Subcutaneous abdominal adipose tissue (tissue), 5 donors: ENCODE data around the gene TPRG1.

ENCODE experiments used
- H3K27ac ChIP-seq: one replicate; pipeline ENCODE4 v1.7.0; 2013; ENCODE audit warnings: low read depth, mild to moderate bottlenecking, inconsistent platforms, low read length, moderate library complexity
- H3K27me3 ChIP-seq, 5 donors: one replicate each; pipeline ENCODE4 v1.7.0; 2013; ENCODE audit warnings: low read length in 5 of 5, inconsistent platforms in 1 of 5; ENCODE audit not compliant: control insufficient read depth in 5 of 5, insufficient read depth in 4 of 5
- H3K36me3 ChIP-seq, 5 donors: one replicate each; pipeline ENCODE4 v1.7.0; 2013; ENCODE audit warnings: low read length in 5 of 5; ENCODE audit not compliant: control insufficient read depth in 5 of 5, insufficient read depth in 5 of 5
- H3K4me1 ChIP-seq, 5 donors: one replicate each; pipeline ENCODE4 v1.7.0; 2013; ENCODE audit warnings: low read length in 5 of 5, mild to moderate bottlenecking in 3 of 5, moderate library complexity in 1 of 5; ENCODE audit not compliant: control insufficient read depth in 5 of 5, insufficient read depth in 5 of 5
- H3K4me3 ChIP-seq, 5 donors: one replicate each; pipeline ENCODE4 v1.7.0; 2013; ENCODE audit warnings: low read length in 5 of 5, low read depth in 1 of 5
- H3K9ac ChIP-seq, 5 donors: one replicate each; pipeline ENCODE4 v1.7.0; 2013; ENCODE audit warnings: low read length in 5 of 5, mild to moderate bottlenecking in 4 of 5, moderate library complexity in 3 of 5
- H3K9me3 ChIP-seq, 5 donors: one replicate each; pipeline ENCODE4 v1.7.0; 2013; ENCODE audit warnings: low read length in 5 of 5; ENCODE audit not compliant: control insufficient read depth in 5 of 5
- donor health status: healthy.
- donor health status: healthy.
- donor health status: healthy.
- donor health status: healthy.
- donor health status: healthy.

Gene TPRG1

GRCh38 chr3:189286916-189287315 lies 115.1 kb downstream of the TPRG1 start:
- no peak overlapping the region for H3K9ac ChIP-seq
- H3K4me3 ChIP-seq: no peak overlapping the region
- no peaks in the 10 kb centered on the region for H3K9me3 ChIP-seq
- peaks cover 0 to 4% (median 0%) of the 10 kb centered on the region in 5 donors for H3K36me3 ChIP-seq
- no peaks in the 10 kb centered on the region for H3K4me1 ChIP-seq
- H3K27ac ChIP-seq: no peak overlapping the region
- no peaks in the 10 kb centered on the region for H3K27me3 ChIP-seq

GRCh38 chr3:189288348-189289235 lies 116.8 kb downstream of the TPRG1 start:
- Histone ChIP-seq H3K4me1 (no peaks in the 10 kb centered on the region), H3K27me3 (no peaks in the 10 kb centered on the region), H3K36me3 (peaks cover 0 to 4% (median 0%) of the 10 kb centered on the region in 5 donors), H3K4me3 (no peak overlapping the region), H3K27ac (no peak overlapping the region), H3K9me3 (no peaks in the 10 kb centered on the region), H3K9ac (no peak overlapping the region)

- no peaks in the 10 kb centered on the region for H3K27me3 ChIP-seq
Measured at GRCh38 chr3:189289251-189289650, 117.5 kb downstream of the TPRG1 start.

GRCh38 chr3:189292667-189293484 lies 121.1 kb downstream of the TPRG1 start:
- Histone ChIP-seq H3K4me1 (no peaks in the 10 kb centered on the region), H3K27me3 (no peaks in the 10 kb centered on the region), H3K27ac (no peak overlapping the region), H3K9me3 (no peaks in the 10 kb centered on the region), H3K4me3 (no peak overlapping the region), H3K9ac (no peak overlapping the region), H3K36me3 (peaks cover 0 to 3% (median 0%) of the 10 kb centered on the region in 5 donors)

More at GRCh38 chr3:189289251-189289650, 117.5 kb downstream of the TPRG1 start:
- Histone ChIP-seq H3K27ac (no peak overlapping the region), H3K4me3 (no peak overlapping the region), H3K36me3 (peaks cover 0 to 4% (median 0%) of the 10 kb centered on the region in 5 donors), H3K9me3 (no peaks in the 10 kb centered on the region), H3K4me1 (no peaks in the 10 kb centered on the region), H3K9ac (no peak overlapping the region)

GRCh38 chr3:189294649-189295048 lies 122.9 kb downstream of the TPRG1 start:
- H3K27me3 ChIP-seq: no peaks in the 10 kb centered on the region
- H3K4me3 ChIP-seq: no peak overlapping the region
- no peak overlapping the region for H3K27ac ChIP-seq

GRCh38 chr3:189295089-189295488 lies 123.3 kb downstream of the TPRG1 start:
- Histone ChIP-seq H3K36me3 (peaks cover 0 to 4% (median 3%) of the 10 kb centered on the region in 5 donors), H3K27me3 (no peaks in the 10 kb centered on the region), H3K27ac (no peak overlapping the region), H3K4me1 (no peaks in the 10 kb centered on the region), H3K9ac (no peak overlapping the region), H3K9me3 (no peaks in the 10 kb centered on the region), H3K4me3 (no peak overlapping the region)

More at GRCh38 chr3:189294649-189295048, 122.9 kb downstream of the TPRG1 start:
- Histone ChIP-seq H3K36me3 (peaks cover 0 to 4% (median 3%) of the 10 kb centered on the region in 5 donors), H3K9ac (no peak overlapping the region), H3K9me3 (no peaks in the 10 kb centered on the region), H3K4me1 (no peaks in the 10 kb centered on the region)

- no peak overlapping the region for H3K27ac ChIP-seq
- H3K9ac ChIP-seq: no peak overlapping the region
- H3K27me3 ChIP-seq: no peaks in the 10 kb centered on the region
- no peaks in the 10 kb centered on the region for H3K4me1 ChIP-seq
- no peak overlapping the region for H3K4me3 ChIP-seq
- H3K9me3 ChIP-seq: no peaks in the 10 kb centered on the region
- H3K36me3 ChIP-seq: peaks cover 0 to 4% (median 3%) of the 10 kb centered on the region in 5 donors
Measured at GRCh38 chr3:189297932-189298331, 126.2 kb downstream of the TPRG1 start.

GRCh38 chr3:189298469-189299375 lies 127.0 kb downstream of the TPRG1 start:
- no peaks in the 10 kb centered on the region for H3K27me3 ChIP-seq
- H3K27ac ChIP-seq: no peak overlapping the region
- H3K9ac ChIP-seq: no peak overlapping the region
- no peaks in the 10 kb centered on the region for H3K9me3 ChIP-seq
- H3K4me1 ChIP-seq: no peaks in the 10 kb centered on the region
- no peak overlapping the region for H3K4me3 ChIP-seq
- H3K36me3 ChIP-seq: peaks cover 0 to 4% (median 3%) of the 10 kb centered on the region in 5 donors

- no peaks in the 10 kb centered on the region for H3K9me3 ChIP-seq
- no peak overlapping the region for H3K27ac ChIP-seq
- H3K36me3 ChIP-seq: peaks cover 0 to 4% (median 3%) of the 10 kb centered on the region in 5 donors
- no peaks in the 10 kb centered on the region for H3K4me1 ChIP-seq
- H3K27me3 ChIP-seq: no peaks in the 10 kb centered on the region
- no peak overlapping the region for H3K9ac ChIP-seq
- no peak overlapping the region for H3K4me3 ChIP-seq
Measured at GRCh38 chr3:189300345-189300744, 128.6 kb downstream of the TPRG1 start.
